HepG2 (cell line): ENCODE data around the gene RHOBTB3. TPM values are rescaled to one million over a fixed set of nuclear protein-coding genes. Genes with fewer than 3 reads are reported as not detected.

Experiments used
- ATAC-seq: fragments of 200-7000 bp; cut with Tn5 transposase; 3 replicates; pipeline ENCODE4 v1.9.1; 2020; ENCODE audit warnings: mild to moderate bottlenecking, moderate library complexity
- BruUV-seq: library from RNA; stranded (reverse); fragments of 400-500 nt; replicated peaks from 2 replicates; lab custom pipeline; 2021; lab: Mats Ljungman, UMichigan
- CTCF ChIA-PET: fragments of 300-600 bp; formaldehyde crosslinking; extraction: SDS; loops from one replicate; lab custom pipeline; 2021; ENCODE audit warnings: low total read pairs, inconsistent platforms, low intra/inter-chr PET ratio; lab: Yijun Ruan, JAX
- POLR2A ChIA-PET: fragments of 350-600 bp; sonication (Branson Sonifier 250); formaldehyde crosslinking; loops from one replicate; lab custom pipeline; 2020; ENCODE audit warnings: antibody characterized with exemption, inconsistent platforms; lab: Yijun Ruan, JAX
- DNase-seq: peaks from one replicate; pipeline ENCODE4 v3.0.0-alpha.2; 2015; ENCODE audit warnings: low spot score
- FAIRE-seq: peaks from 3 replicates; lab custom pipeline; 2011; peaks lifted over from hg19 to GRCh38; lab: Jason Lieb, UNC
- H2AFZ ChIP-seq: one replicate; pipeline ENCODE4 v1.6.1; 2011; ENCODE audit warnings: low read length, inconsistent platforms
- H3K27ac ChIP-seq: fragments of 300-600 bp; 3 replicates; pipeline ENCODE4 v1.8.0; 2011; ENCODE audit warnings: mixed run types, mild to moderate bottlenecking, mixed read lengths, low read length, inconsistent platforms; ENCODE audit not compliant: insufficient read depth; ENCODE audit errors: extremely low read length
- H3K27me3 ChIP-seq, 2 experiments: fragments of 200-600 bp in 1 of 2; 2 replicates in 1 of 2; 3 replicates in 1 of 2; pipeline versions ENCODE4 v1.6.0 to v1.8.0; 2011; ENCODE audit warnings: low read length in 2 of 2, mild to moderate bottlenecking in 2 of 2, moderate library complexity in 2 of 2, inconsistent platforms in 1 of 2; ENCODE audit not compliant: insufficient read depth in 2 of 2, control insufficient read depth in 1 of 2
- H3K36me3 ChIP-seq, 2 experiments: fragments of 200-600 bp in 1 of 2; replicated peaks in 1 of 2; 2 replicates in 1 of 2; 3 replicates in 1 of 2; pipeline versions ENCODE4 v1.5.1 to v1.8.0; 2011; ENCODE audit warnings: low read length in 2 of 2, inconsistent platforms in 1 of 2; ENCODE audit not compliant: insufficient read depth in 2 of 2, control insufficient read depth in 1 of 2
- H3K4me1 ChIP-seq: 2 replicates; pipeline ENCODE4 v1.5.1; 2012; ENCODE audit warnings: low read length, inconsistent platforms; ENCODE audit not compliant: insufficient read depth
- H3K4me2 ChIP-seq: 2 replicates; pipeline ENCODE4 v1.6.0; 2011; ENCODE audit warnings: low read depth, low read length, inconsistent platforms
- H3K4me3 ChIP-seq, 3 experiments: fragments of 200-600 bp in 1 of 3; sonication (generic), shearing (Covaris generic) in 1 of 3; replicated peaks in 1 of 3; 2 replicates each; pipeline ENCODE4 v1.5.1; 2011 to 2016; ENCODE audit warnings: low read length in 3 of 3, inconsistent platforms in 2 of 3, low read depth in 2 of 3, mild to moderate bottlenecking in 2 of 3, control low read depth in 1 of 3, mixed read lengths in 1 of 3; ENCODE audit not compliant: insufficient read depth in 1 of 3
- H3K79me2 ChIP-seq: one replicate; pipeline ENCODE4 v1.6.1; 2011; ENCODE audit warnings: low read length, inconsistent platforms; ENCODE audit not compliant: insufficient read depth
- H3K9ac ChIP-seq: 2 replicates; pipeline ENCODE4 v1.6.0; 2011; ENCODE audit warnings: mild to moderate bottlenecking, low read depth, low read length, inconsistent platforms; ENCODE audit not compliant: insufficient read depth
- H3K9me3 ChIP-seq: 2 replicates; pipeline ENCODE4 v1.5.1; 2012; ENCODE audit warnings: mild to moderate bottlenecking, low read length
- H4K20me1 ChIP-seq: 2 replicates; pipeline ENCODE4 v1.6.0; 2011; ENCODE audit warnings: inconsistent platforms, mild to moderate bottlenecking, low read length, moderate library complexity; ENCODE audit not compliant: insufficient read depth
- JARID2 ChIP-seq: sonication (generic); formaldehyde crosslinking; IDR thresholded peaks from 2 replicates; pipeline ENCODE4 v1.8.1; 2023; ENCODE audit warnings: missing genetic modification reagents, inconsistent platforms; ENCODE audit not compliant: insufficient replicate concordance
- PHF21A ChIP-seq: sonication (generic); formaldehyde crosslinking; IDR thresholded peaks from 2 replicates; pipeline ENCODE4 v1.5.0; 2020; ENCODE audit warnings: mild to moderate bottlenecking, missing genetic modification reagents
- SAFB2 ChIP-seq: sonication (generic); formaldehyde crosslinking; IDR thresholded peaks from 2 replicates; pipeline ENCODE4 v1.5.1; 2020; ENCODE audit warnings: missing genetic modification reagents, low read depth, mild to moderate bottlenecking, borderline replicate concordance
- THYN1 ChIP-seq: sonication (generic); formaldehyde crosslinking; IDR thresholded peaks from 2 replicates; pipeline ENCODE4 v1.8.1; 2023; ENCODE audit warnings: low read depth, mild to moderate bottlenecking, moderate library complexity, missing genetic modification reagents, borderline replicate concordance
- ZNF317 ChIP-seq: sonication (generic); formaldehyde crosslinking; IDR thresholded peaks from 2 replicates; pipeline ENCODE4 v1.5.0; 2020; ENCODE audit warnings: mild to moderate bottlenecking, missing genetic modification reagents
- WGBS: methylation state at CpG from one replicate; pipeline ENCODE4 v1.1.6; 2017; ENCODE audit warnings: low lambda C conversion rate; 5-methylcytosine and 5-hydroxymethylcytosine counted together
- in situ Hi-C: cut with HindIII; loops from 2 replicates; pipeline ENCODE4 v1.10.0; 2017; ENCODE audit warnings: low pct_unique_long_range_greater_than_20kb; ENCODE audit not compliant: extremely low pct_ligation_motif_present
- intact Hi-C: fragments of 100-400 bp; cut with micrococcal nuclease; formaldehyde crosslinking; loops from one replicate; pipeline ENCODE4 v1.10.0; 2022; ENCODE audit not compliant: unreplicated experiment
- polyA plus RNA-seq, 8 experiments: library from polyadenylated mRNA; depleted of rRNA in 3 of 8; stranded (reverse) in 7 of 8; unstranded in 1 of 8; fragments of >200 nt; fragmentation: Illumina TruSeq in 4 of 8; extraction: Trizol in 4 of 8; gene quantifications; 2 replicates each; pipeline versions ENCODE4 v1.2.1 to v1.2.3, GENCODE V29; 2011 to 2016; ENCODE audit warnings: low read depth in 4 of 8, missing spikeins in 1 of 8, mixed read lengths in 1 of 8; ENCODE audit not compliant: insufficient read depth in 1 of 8
- total RNA-seq, 5 experiments: library from RNA; depleted of rRNA; stranded (reverse); fragments of >200 nt; fragmentation: Illumina TruSeq; extraction: Trizol; gene quantifications; 2 replicates each; pipeline ENCODE4 v1.2.3, GENCODE V29; 2016; ENCODE audit warnings: low read depth in 1 of 5
- TF ChIP-seq, protein P1 (sequence below): sonication (generic); formaldehyde crosslinking; IDR thresholded peaks from 2 replicates; pipeline ENCODE4 v1.8.0; 2022; ENCODE audit warnings: mild to moderate bottlenecking, missing genetic modification reagents
- TF ChIP-seq, protein P2 (sequence below), 2 experiments: sonication (generic) in 1 of 2; formaldehyde crosslinking in 1 of 2; IDR thresholded peaks; 2 replicates each; pipeline versions ENCODE4 v1.4.0 to v1.6.1; 2018 to 2020; ENCODE audit warnings: missing genetic modification reagents in 2 of 2, borderline replicate concordance in 1 of 2, low read depth in 1 of 2, mild to moderate bottlenecking in 1 of 2, missing biosample characterization in 1 of 2
- TF ChIP-seq, protein P3 (sequence below): sonication (generic); formaldehyde crosslinking; IDR thresholded peaks from 2 replicates; pipeline ENCODE4 v1.5.1; 2020; ENCODE audit warnings: missing genetic modification reagents, mild to moderate bottlenecking, borderline replicate concordance
- TF ChIP-seq, protein P4 (sequence below): IDR thresholded peaks from 2 replicates; pipeline ENCODE4 v1.6.1; 2016; ENCODE audit warnings: low read depth, borderline replicate concordance
- TF ChIP-seq, protein P5 (sequence below): sonication (generic); formaldehyde crosslinking; IDR thresholded peaks from 2 replicates; pipeline ENCODE4 v1.5.0; 2020; ENCODE audit warnings: missing genetic modification reagents

RHOBTB3 gene
- total and polyA plus RNA-seq, 2 of the 13 experiments (the other 11 are each of a cell fraction or from before 2014, with no cell fraction given): 31.6 to 35.4 TPM

DNA sequence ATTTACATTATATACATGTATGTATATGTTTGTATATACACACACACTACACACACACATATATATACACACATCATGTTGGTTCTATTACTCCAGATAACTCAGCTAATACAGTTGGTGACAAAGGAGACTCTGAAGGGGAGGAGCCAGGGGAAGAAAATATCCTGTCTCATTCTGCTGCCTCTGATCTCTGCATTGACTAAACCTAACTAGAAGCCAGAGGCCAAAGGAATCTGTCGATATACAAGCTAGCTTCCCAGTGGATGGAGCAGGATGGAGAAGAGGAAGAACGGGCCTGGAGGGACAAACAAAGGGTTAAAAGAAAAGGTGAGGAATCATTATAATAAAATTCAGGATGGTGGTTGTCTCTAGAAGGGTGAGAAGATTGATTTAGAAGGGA, 13.7 kb upstream of the RHOBTB3 start (continued):
- TF ChIP-seq, protein P1, sequence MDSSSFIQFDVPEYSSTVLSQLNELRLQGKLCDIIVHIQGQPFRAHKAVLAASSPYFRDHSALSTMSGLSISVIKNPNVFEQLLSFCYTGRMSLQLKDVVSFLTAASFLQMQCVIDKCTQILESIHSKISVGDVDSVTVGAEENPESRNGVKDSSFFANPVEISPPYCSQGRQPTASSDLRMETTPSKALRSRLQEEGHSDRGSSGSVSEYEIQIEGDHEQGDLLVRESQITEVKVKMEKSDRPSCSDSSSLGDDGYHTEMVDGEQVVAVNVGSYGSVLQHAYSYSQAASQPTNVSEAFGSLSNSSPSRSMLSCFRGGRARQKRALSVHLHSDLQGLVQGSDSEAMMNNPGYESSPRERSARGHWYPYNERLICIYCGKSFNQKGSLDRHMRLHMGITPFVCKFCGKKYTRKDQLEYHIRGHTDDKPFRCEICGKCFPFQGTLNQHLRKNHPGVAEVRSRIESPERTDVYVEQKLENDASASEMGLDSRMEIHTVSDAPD (CRISPR knock-in tag): no peak
- TF ChIP-seq, protein P2, sequence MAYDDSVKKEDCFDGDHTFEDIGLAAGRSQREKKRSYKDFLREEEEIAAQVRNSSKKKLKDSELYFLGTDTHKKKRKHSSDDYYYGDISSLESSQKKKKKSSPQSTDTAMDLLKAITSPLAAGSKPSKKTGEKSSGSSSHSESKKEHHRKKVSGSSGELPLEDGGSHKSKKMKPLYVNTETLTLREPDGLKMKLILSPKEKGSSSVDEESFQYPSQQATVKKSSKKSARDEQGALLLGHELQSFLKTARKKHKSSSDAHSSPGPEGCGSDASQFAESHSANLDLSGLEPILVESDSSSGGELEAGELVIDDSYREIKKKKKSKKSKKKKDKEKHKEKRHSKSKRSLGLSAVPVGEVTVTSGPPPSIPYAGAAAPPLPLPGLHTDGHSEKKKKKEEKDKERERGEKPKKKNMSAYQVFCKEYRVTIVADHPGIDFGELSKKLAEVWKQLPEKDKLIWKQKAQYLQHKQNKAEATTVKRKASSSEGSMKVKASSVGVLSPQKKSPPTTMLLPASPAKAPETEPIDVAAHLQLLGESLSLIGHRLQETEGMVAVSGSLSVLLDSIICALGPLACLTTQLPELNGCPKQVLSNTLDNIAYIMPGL (CRISPR knock-in tag; IDR thresholded peaks at IDR 0.05; ENCODE audit: borderline replicate concordance in 1 of 2, low read depth in 1 of 2): no peak
- TF ChIP-seq THYN1 (CRISPR knock-in tag) (no peak), JARID2 (CRISPR knock-in tag) (no peak), PHF21A (CRISPR knock-in tag) (no peak)
- TF ChIP-seq, all 625 proteins: peak for 0

DNA sequence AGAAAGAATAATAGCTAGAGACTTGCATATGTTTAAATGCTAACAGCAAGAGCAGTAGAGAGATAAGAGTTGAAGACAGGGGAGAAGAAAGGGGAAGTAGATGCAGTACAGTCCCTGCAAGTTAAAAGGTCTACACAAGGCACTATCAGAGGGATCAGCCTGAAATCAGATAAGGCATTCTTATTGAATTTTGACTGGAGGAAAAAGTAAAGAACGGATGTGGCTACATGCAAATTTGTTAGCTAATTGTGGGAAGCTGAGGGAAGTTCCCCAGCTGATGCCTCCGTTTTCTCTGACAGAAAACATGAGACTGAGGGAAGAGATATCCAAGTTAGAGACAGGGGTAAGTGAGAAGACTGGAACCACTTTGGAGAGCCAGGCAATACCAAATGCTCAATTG, 12.9 kb upstream of the RHOBTB3 start:
- CTCF ChIA-PET: no interaction called here
- no peaks in the 10 kb centered on the region for H4K20me1 ChIP-seq
- H3K4me3 ChIP-seq: no peak overlapping the region
- H3K4me2 ChIP-seq: no peak overlapping the region
- H3K36me3 ChIP-seq: no peaks in the 10 kb centered on the region
- no peak overlapping the region for H3K9ac ChIP-seq
- ATAC-seq: no peak
- peaks cover 0 to 10% of the 10 kb centered on the region in 2 experiments; a peak in 2 of 5 replicates for H3K27me3 ChIP-seq
- peaks cover 10% of the 10 kb centered on the region for H3K4me1 ChIP-seq
- H3K79me2 ChIP-seq: no peaks in the 10 kb centered on the region
- in situ Hi-C loops (no loop called here), intact Hi-C loops (no loop called here)
- H3K9me3 ChIP-seq: no peaks in the 10 kb centered on the region
- H3K27ac ChIP-seq: no peak overlapping the region
- FAIRE-seq: no peak
- no TSS peak for BruUV-seq
- H2AFZ ChIP-seq: no peak overlapping the region
- WGBS: 17% methylated on average over 2 of the region's 2 CpGs
- POLR2A ChIA-PET: no interaction called here
- no peak for DNase-seq
- TF ChIP-seq, protein P3, sequence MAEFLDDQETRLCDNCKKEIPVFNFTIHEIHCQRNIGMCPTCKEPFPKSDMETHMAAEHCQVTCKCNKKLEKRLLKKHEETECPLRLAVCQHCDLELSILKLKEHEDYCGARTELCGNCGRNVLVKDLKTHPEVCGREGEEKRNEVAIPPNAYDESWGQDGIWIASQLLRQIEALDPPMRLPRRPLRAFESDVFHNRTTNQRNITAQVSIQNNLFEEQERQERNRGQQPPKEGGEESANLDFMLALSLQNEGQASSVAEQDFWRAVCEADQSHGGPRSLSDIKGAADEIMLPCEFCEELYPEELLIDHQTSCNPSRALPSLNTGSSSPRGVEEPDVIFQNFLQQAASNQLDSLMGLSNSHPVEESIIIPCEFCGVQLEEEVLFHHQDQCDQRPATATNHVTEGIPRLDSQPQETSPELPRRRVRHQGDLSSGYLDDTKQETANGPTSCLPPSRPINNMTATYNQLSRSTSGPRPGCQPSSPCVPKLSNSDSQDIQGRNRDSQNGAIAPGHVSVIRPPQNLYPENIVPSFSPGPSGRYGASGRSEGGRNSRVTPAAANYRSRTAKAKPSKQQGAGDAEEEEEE (CRISPR knock-in tag): no peak
- TF ChIP-seq ZNF317 (CRISPR knock-in tag): no peak
- TF ChIP-seq, protein P4, sequence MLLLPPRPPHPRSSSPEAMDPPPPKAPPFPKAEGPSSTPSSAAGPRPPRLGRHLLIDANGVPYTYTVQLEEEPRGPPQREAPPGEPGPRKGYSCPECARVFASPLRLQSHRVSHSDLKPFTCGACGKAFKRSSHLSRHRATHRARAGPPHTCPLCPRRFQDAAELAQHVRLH (CRISPR knock-in tag): no peak
- TF ChIP-seq, protein P5, sequence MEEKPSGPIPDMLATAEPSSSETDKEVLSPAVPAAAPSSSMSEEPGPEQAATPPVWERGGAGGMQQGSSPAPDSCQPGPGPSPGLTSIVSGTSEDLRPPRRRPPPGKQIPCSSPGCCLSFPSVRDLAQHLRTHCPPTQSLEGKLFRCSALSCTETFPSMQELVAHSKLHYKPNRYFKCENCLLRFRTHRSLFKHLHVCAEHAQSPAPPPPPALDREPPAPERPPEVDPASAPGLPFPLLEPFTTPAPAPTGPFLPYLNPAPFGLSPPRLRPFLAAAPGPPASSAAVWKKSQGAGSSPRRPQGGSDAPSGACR: no peak
- TF ChIP-seq SAFB2 (CRISPR knock-in tag): no peak
